IMR-90 (cell line): ENCODE results near the gene LGI2. TPM values are rescaled to one million over a fixed set of nuclear protein-coding genes. Genes with fewer than 3 reads are reported as not detected.

ENCODE experiments used
- ATAC-seq: fragments of 200-7000 bp; cut with Tn5 transposase; 2 replicates; pipeline ENCODE4 v1.9.1; 2020; ENCODE audit warnings: low read depth, mild to moderate bottlenecking, moderate library complexity
- BruUV-seq: library from RNA; stranded (reverse); fragments of 400-500 nt; replicated peaks from 2 replicates; lab custom pipeline; 2021; lab: Mats Ljungman, UMichigan
- CTCF ChIA-PET: fragments of 300-600 bp; formaldehyde crosslinking; extraction: SDS; loops from one replicate; lab custom pipeline; 2021; ENCODE audit warnings: antibody characterized with exemption; lab: Yijun Ruan, JAX
- POLR2A ChIA-PET: fragments of 300-600 bp; sonication (Branson Sonifier 250); formaldehyde crosslinking; loops from one replicate; lab custom pipeline; 2022; ENCODE audit warnings: antibody characterized with exemption; ENCODE audit not compliant: unreplicated experiment; lab: Charles Lee
- DNase-seq: peaks from one replicate; pipeline ENCODE4 v3.0.0; 2013
- H2AFZ ChIP-seq: replicated peaks from 2 replicates; pipeline ENCODE3; 2013; ENCODE audit warnings: low read length, mild to moderate bottlenecking; ENCODE audit not compliant: poor library complexity
- H2AK5ac ChIP-seq: 2 replicates; pipeline ENCODE4 v1.6.1; 2013; ENCODE audit warnings: low read depth, low read length, inconsistent platforms
- H2AK9ac ChIP-seq: replicated peaks from 2 replicates; pipeline ENCODE3; 2013; ENCODE audit warnings: mild to moderate bottlenecking, low read depth, low read length, moderate library complexity; ENCODE audit not compliant: poor library complexity
- H2BK120ac ChIP-seq: 2 replicates; pipeline ENCODE4 v1.6.1; 2013; ENCODE audit warnings: low read depth, low read length, inconsistent platforms
- H2BK15ac ChIP-seq: 3 replicates; pipeline ENCODE4 v1.6.1; 2013; ENCODE audit warnings: low read depth, low read length, inconsistent platforms
- H2BK20ac ChIP-seq: 2 replicates; pipeline ENCODE4 v1.6.1; 2013; ENCODE audit warnings: low read depth, mild to moderate bottlenecking, inconsistent platforms, low read length, moderate library complexity
- H2BK5ac ChIP-seq: 2 replicates; pipeline ENCODE4 v1.6.1; 2013; ENCODE audit warnings: mild to moderate bottlenecking, low read depth, low read length, inconsistent platforms; ENCODE audit not compliant: poor library complexity, severe bottlenecking
- H3K14ac ChIP-seq: replicated peaks from 2 replicates; pipeline ENCODE4 v1.6.1; 2013; ENCODE audit warnings: low read depth, low read length, inconsistent platforms
- H3K18ac ChIP-seq: 2 replicates; pipeline ENCODE4 v1.6.1; 2013; ENCODE audit warnings: low read depth, low read length, control low read depth
- H3K23ac ChIP-seq: 2 replicates; pipeline ENCODE4 v1.6.1; 2013; ENCODE audit warnings: low read depth, low read length, inconsistent platforms
- H3K27ac ChIP-seq: 2 replicates; pipeline ENCODE4 v1.5.1; 2013; ENCODE audit warnings: mild to moderate bottlenecking, control low read depth, low read length; ENCODE audit not compliant: insufficient read depth
- H3K27me3 ChIP-seq: 2 replicates; pipeline ENCODE4 v1.6.1; 2013; ENCODE audit warnings: low read length; ENCODE audit not compliant: control insufficient read depth, insufficient read depth
- H3K36me3 ChIP-seq: 2 replicates; pipeline ENCODE4 v1.6.1; 2013; ENCODE audit warnings: low read length, mixed read lengths; ENCODE audit not compliant: control insufficient read depth, insufficient read depth
- H3K4ac ChIP-seq: 2 replicates; pipeline ENCODE4 v1.6.1; 2013; ENCODE audit warnings: low read depth, low read length, inconsistent platforms
- H3K4me1 ChIP-seq: 2 replicates; pipeline ENCODE4 v1.6.1; 2013; ENCODE audit warnings: low read length, mixed read lengths; ENCODE audit not compliant: control insufficient read depth, insufficient read depth
- H3K4me2 ChIP-seq: 2 replicates; pipeline ENCODE4 v1.6.1; 2013; ENCODE audit warnings: low read depth, mild to moderate bottlenecking, control low read depth, low read length, moderate library complexity
- H3K4me3 ChIP-seq: 2 replicates; pipeline ENCODE4 v1.5.1; 2013; ENCODE audit warnings: low read depth, mild to moderate bottlenecking, control low read depth, low read length, moderate library complexity; ENCODE audit not compliant: insufficient read depth
- H3K56ac ChIP-seq: 2 replicates; pipeline ENCODE4 v1.6.1; 2013; ENCODE audit warnings: low read length, inconsistent platforms; ENCODE audit not compliant: insufficient read depth; ENCODE audit errors: extremely low read depth
- H3K79me1 ChIP-seq, 2 experiments: 2 replicates each; pipeline ENCODE4 v1.6.1; 2013; ENCODE audit warnings: low read length in 2 of 2, inconsistent platforms in 1 of 2, low read depth in 1 of 2
- H3K9ac ChIP-seq: 2 replicates; pipeline ENCODE4 v1.6.1; 2013; ENCODE audit warnings: low read depth, low read length, control low read depth
- H3K9me1 ChIP-seq: 2 replicates; pipeline ENCODE4 v1.6.1; 2013; ENCODE audit warnings: low read length, inconsistent platforms; ENCODE audit not compliant: insufficient read depth
- H3K9me3 ChIP-seq: 2 replicates; pipeline ENCODE4 v1.6.1; 2013; ENCODE audit warnings: low read length; ENCODE audit not compliant: control insufficient read depth, insufficient read depth
- H4K20me1 ChIP-seq: 2 replicates; pipeline ENCODE4 v1.6.1; 2013; ENCODE audit warnings: low read length, inconsistent platforms; ENCODE audit not compliant: insufficient read depth
- H4K5ac ChIP-seq: 2 replicates; pipeline ENCODE4 v1.6.1; 2013; ENCODE audit warnings: mild to moderate bottlenecking, low read depth, low read length, control low read depth
- H4K8ac ChIP-seq, 2 experiments: 2 replicates each; pipeline ENCODE4 v1.6.1; 2013; ENCODE audit warnings: low read depth in 2 of 2, low read length in 2 of 2, control low read depth in 1 of 2, inconsistent platforms in 1 of 2
- H4K91ac ChIP-seq: 2 replicates; pipeline ENCODE4 v1.6.1; 2013; ENCODE audit warnings: low read depth, low read length, inconsistent platforms; ENCODE audit not compliant: insufficient read depth
- BHLHE40 ChIP-seq: fragments of 150-350 bp; IDR thresholded peaks from 2 replicates; pipeline ENCODE4 v1.6.1; 2016; ENCODE audit warnings: mild to moderate bottlenecking, low read depth, low read length
- ELK1 ChIP-seq: fragments of 150-350 bp; IDR thresholded peaks from 2 replicates; pipeline ENCODE4 v1.6.1; 2016; ENCODE audit warnings: low read depth, mild to moderate bottlenecking, low read length, moderate library complexity, borderline replicate concordance
- MAFK ChIP-seq: IDR thresholded peaks from 2 replicates; pipeline ENCODE4 v1.6.1; 2012; ENCODE audit warnings: low read depth, low read length, improper control_type of control experiment
- MAZ ChIP-seq: IDR thresholded peaks from 2 replicates; pipeline ENCODE4 v1.6.1; 2012; ENCODE audit warnings: low read depth, mild to moderate bottlenecking, low read length, improper control_type of control experiment, moderate library complexity, borderline replicate concordance
- NFE2L2 ChIP-seq: fragments of 150-350 bp; IDR thresholded peaks from 2 replicates; pipeline ENCODE4 v1.6.1; 2016; ENCODE audit warnings: low read depth, mild to moderate bottlenecking, low read length
- POLR2A ChIP-seq: IDR thresholded peaks from 2 replicates; pipeline ENCODE4 v1.6.1; 2012; ENCODE audit warnings: mild to moderate bottlenecking, low read depth, low read length
- RCOR1 ChIP-seq: IDR thresholded peaks from 2 replicates; pipeline ENCODE4 v1.6.1; 2012; ENCODE audit warnings: mild to moderate bottlenecking, low read length, improper control_type of control experiment; ENCODE audit not compliant: insufficient replicate concordance
- RFX5 ChIP-seq: IDR thresholded peaks from 2 replicates; pipeline ENCODE4 v1.8.0; 2012; ENCODE audit warnings: low read depth, mild to moderate bottlenecking, low read length, moderate library complexity
- SMC3 ChIP-seq: fragments of 150-350 bp; IDR thresholded peaks from 2 replicates; pipeline ENCODE4 v1.6.1; 2016; ENCODE audit warnings: low read depth, mild to moderate bottlenecking, antibody characterized with exemption, low read length, moderate library complexity
- USF2 ChIP-seq: fragments of 150-350 bp; IDR thresholded peaks from 2 replicates; pipeline ENCODE4 v1.6.1; 2017; ENCODE audit warnings: mild to moderate bottlenecking, antibody characterized with exemption, low read length, low read depth
- WGBS, 2 experiments: methylation state at CpG; one replicate each; pipeline versions ENCODE4 v1.1.5 to v1.1.7; 2013; ENCODE audit warnings: missing lambda C conversion rate in 2 of 2; ENCODE audit not compliant: insufficient read length in 1 of 2; ENCODE audit errors: extremely low coverage in 2 of 2; 5-methylcytosine and 5-hydroxymethylcytosine counted together
- dilution Hi-C: fragments of 300-500 bp; cut with HindIII; formaldehyde crosslinking; loops from one replicate; pipeline ENCODE4 v1.14.3; 2018; ENCODE audit warnings: low sequenced_read_pairs; ENCODE audit not compliant: unreplicated experiment
- in situ Hi-C: fragments of 300-500 bp; cut with MboI; formaldehyde crosslinking; loops from 3 replicates; pipeline ENCODE4 v1.14.3; 2019; ENCODE audit warnings: low sequenced_read_pairs, inconsistent platforms, mixed read lengths
- intact Hi-C: fragments of 100-400 bp; cut with micrococcal nuclease; formaldehyde crosslinking; loops from 2 replicates; pipeline ENCODE4 v1.10.0; 2022
- polyA plus RNA-seq, 3 experiments: library from polyadenylated mRNA; depleted of rRNA; stranded (reverse); fragments of >200 nt; gene quantifications; 2 replicates each; pipeline ENCODE4 v1.2.3, GENCODE V29; 2012; ENCODE audit warnings: low replicate concordance in 1 of 3
- total RNA-seq: library from RNA; depleted of rRNA; stranded (reverse); fragments of >200 nt; gene quantifications from 2 replicates; pipeline ENCODE4 v1.2.3, GENCODE V29; 2012

The LGI2 gene
- total and polyA plus RNA-seq, 2 of the 4 experiments (the other 2 are of a cell fraction) = not detected

- Histone ChIP-seq H3K36me3 (no peaks in the 10 kb centered on the region), H3K79me1 (no peaks in the 10 kb centered on the region), H3K9me3 (no peaks in the 10 kb centered on the region), H3K27ac (no peak overlapping the region), H3K4me3 (no peak overlapping the region), H2BK5ac (no peak overlapping the region), H3K4me2 (no peak overlapping the region), H3K23ac (no peak overlapping the region), H3K4me1 (no peaks in the 10 kb centered on the region), H2BK15ac (no peak overlapping the region), H3K18ac (no peak overlapping the region), H3K56ac (no peak overlapping the region), H4K91ac (no peak overlapping the region), H4K20me1 (no peaks in the 10 kb centered on the region), H4K8ac (no peak overlapping the region), H2BK20ac (no peak overlapping the region), H2BK120ac (no peak overlapping the region), H4K5ac (no peak overlapping the region), H3K27me3 (peaks cover 11% of the 10 kb centered on the region), H3K9me1 (no peaks in the 10 kb centered on the region), H2AFZ (no peak overlapping the region), H2AK9ac (no peak overlapping the region), H3K9ac (no peak overlapping the region), H2AK5ac (no peak overlapping the region), H3K4ac (no peak overlapping the region), H3K14ac (no peak overlapping the region)
- DNase-seq (no peak), ATAC-seq (no peak)
- no TSS peak for BruUV-seq
- dilution Hi-C loops = no loop called here
- WGBS, 2 experiments = no CpG with 5 or more reads among the region's 2 CpGs
- no peak for TF ChIP-seq BHLHE40
- no peak for TF ChIP-seq RCOR1
- TF ChIP-seq USF2 = no peak
- TF ChIP-seq SMC3 = no peak
- no peak for TF ChIP-seq MAFK
- no peak for TF ChIP-seq MAZ
- TF ChIP-seq ELK1 = no peak
- TF ChIP-seq RFX5 = no peak
- no peak for TF ChIP-seq NFE2L2
- TF ChIP-seq POLR2A = no peak
- ChIA-PET POLR2A (no interaction called here), CTCF (no interaction called here)
- intact Hi-C loops = no loop called here
- in situ Hi-C loops = no loop called here
Observed at GRCh38 chr4:24970635-24971034, 60.1 kb downstream of the LGI2 start.
